Osteoblast (primary cell): ENCODE data around the gene KCNQ5. TPM values are rescaled to one million over a fixed set of nuclear protein-coding genes. Genes with fewer than 3 reads are reported as not detected.
A peak's percentile ranks its signal among the peaks of the same experiment; 100 is the strongest.

Experiments used
- DNase-seq: peaks from one replicate; pipeline ENCODE4 v3.0.0; 2011; ENCODE audit warnings: low spot score, mixed read lengths; ENCODE audit not compliant: insufficient read length; ENCODE audit errors: missing footprints
- H2AFZ ChIP-seq: 2 replicates; pipeline ENCODE4 v1.6.0; 2011; ENCODE audit warnings: mild to moderate bottlenecking, low read length
- H3K27ac ChIP-seq: 2 replicates; pipeline ENCODE4 v1.5.1; 2011; ENCODE audit warnings: mild to moderate bottlenecking, low read depth, low read length, moderate library complexity
- H3K27me3 ChIP-seq: 2 replicates; pipeline ENCODE4 v1.6.0; 2012; ENCODE audit warnings: mild to moderate bottlenecking, control low read depth, inconsistent platforms, low read length, moderate library complexity; ENCODE audit not compliant: insufficient read depth
- H3K36me3 ChIP-seq: 2 replicates; pipeline ENCODE4 v1.5.1; 2011; ENCODE audit warnings: mild to moderate bottlenecking, low read length, control low read depth, moderate library complexity; ENCODE audit not compliant: insufficient read depth
- H3K4me1 ChIP-seq: 2 replicates; pipeline ENCODE4 v1.5.1; 2011; ENCODE audit warnings: mild to moderate bottlenecking, low read length, control low read depth, moderate library complexity; ENCODE audit not compliant: insufficient read depth
- H3K4me2 ChIP-seq: 2 replicates; pipeline ENCODE4 v1.6.0; 2011; ENCODE audit warnings: mild to moderate bottlenecking, low read length; ENCODE audit not compliant: insufficient read depth
- H3K4me3 ChIP-seq: fragments of 200-600 bp; sonication (generic); 3 replicates; pipeline ENCODE4 v1.5.1; 2012; ENCODE audit warnings: mild to moderate bottlenecking, low read length, inconsistent platforms; ENCODE audit not compliant: insufficient read depth
- H3K79me2 ChIP-seq: 2 replicates; pipeline ENCODE4 v1.6.0; 2012; ENCODE audit warnings: mild to moderate bottlenecking, low read length, control low read depth, inconsistent platforms; ENCODE audit not compliant: insufficient read depth
- H3K9me3 ChIP-seq: 2 replicates; pipeline ENCODE4 v1.5.1; 2011; ENCODE audit warnings: low read depth, low read length, control low read depth
- H4K20me1 ChIP-seq: 2 replicates; pipeline ENCODE4 v1.6.0; 2012; ENCODE audit warnings: mild to moderate bottlenecking, low read length, control low read depth; ENCODE audit not compliant: insufficient read depth
- total RNA-seq: library from RNA; depleted of rRNA; stranded (reverse); fragments of >200 nt; gene quantifications from 2 replicates; pipeline ENCODE4 v1.2.3, GENCODE V29; 2012
- TF ChIP-seq, protein P1 (sequence below): IDR thresholded peaks from 2 replicates; pipeline ENCODE4 v1.5.1; 2011; ENCODE audit warnings: mild to moderate bottlenecking, low read depth, low read length, moderate library complexity; ENCODE audit errors: extremely low read depth

Gene KCNQ5
- total RNA-seq, 1 donor = 4.0 TPM

DNA sequence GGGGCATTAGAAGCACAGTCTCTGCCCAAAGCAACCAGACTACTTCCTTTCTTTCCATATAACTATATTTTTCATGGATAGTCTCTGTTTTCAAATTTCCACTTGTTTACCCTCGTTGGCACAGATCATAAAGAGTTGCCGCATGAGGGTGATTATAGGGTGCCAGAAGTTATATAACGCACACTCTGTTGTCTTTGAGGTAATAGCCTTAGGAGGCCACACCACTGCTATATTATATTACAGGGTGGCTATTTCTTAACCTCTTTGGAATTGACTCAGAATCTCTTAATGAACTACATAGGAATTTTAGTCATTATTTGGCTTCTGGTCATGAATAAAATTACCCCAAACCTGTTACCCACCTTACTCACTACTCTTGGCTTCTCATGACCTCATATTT lies 43.7 kb downstream of the KCNQ5 start:
- Histone ChIP-seq H3K4me1 (no peaks in the 10 kb centered on the region), H2AFZ (peak overlapping the region; percentile 11), H3K36me3 (no peaks in the 10 kb centered on the region), H3K27ac (no peak overlapping the region), H3K4me3 (no peak overlapping the region), H3K4me2 (no peak overlapping the region), H3K9me3 (no peaks in the 10 kb centered on the region), H3K79me2 (no peaks in the 10 kb centered on the region), H4K20me1 (no peaks in the 10 kb centered on the region), H3K27me3 (no peaks in the 10 kb centered on the region)
- DNase-seq = no peak
- TF ChIP-seq, protein P1, sequence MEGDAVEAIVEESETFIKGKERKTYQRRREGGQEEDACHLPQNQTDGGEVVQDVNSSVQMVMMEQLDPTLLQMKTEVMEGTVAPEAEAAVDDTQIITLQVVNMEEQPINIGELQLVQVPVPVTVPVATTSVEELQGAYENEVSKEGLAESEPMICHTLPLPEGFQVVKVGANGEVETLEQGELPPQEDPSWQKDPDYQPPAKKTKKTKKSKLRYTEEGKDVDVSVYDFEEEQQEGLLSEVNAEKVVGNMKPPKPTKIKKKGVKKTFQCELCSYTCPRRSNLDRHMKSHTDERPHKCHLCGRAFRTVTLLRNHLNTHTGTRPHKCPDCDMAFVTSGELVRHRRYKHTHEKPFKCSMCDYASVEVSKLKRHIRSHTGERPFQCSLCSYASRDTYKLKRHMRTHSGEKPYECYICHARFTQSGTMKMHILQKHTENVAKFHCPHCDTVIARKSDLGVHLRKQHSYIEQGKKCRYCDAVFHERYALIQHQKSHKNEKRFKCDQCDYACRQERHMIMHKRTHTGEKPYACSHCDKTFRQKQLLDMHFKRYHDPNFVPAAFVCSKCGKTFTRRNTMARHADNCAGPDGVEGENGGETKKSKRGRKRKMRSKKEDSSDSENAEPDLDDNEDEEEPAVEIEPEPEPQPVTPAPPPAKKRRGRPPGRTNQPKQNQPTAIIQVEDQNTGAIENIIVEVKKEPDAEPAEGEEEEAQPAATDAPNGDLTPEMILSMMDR = no peak

DNA sequence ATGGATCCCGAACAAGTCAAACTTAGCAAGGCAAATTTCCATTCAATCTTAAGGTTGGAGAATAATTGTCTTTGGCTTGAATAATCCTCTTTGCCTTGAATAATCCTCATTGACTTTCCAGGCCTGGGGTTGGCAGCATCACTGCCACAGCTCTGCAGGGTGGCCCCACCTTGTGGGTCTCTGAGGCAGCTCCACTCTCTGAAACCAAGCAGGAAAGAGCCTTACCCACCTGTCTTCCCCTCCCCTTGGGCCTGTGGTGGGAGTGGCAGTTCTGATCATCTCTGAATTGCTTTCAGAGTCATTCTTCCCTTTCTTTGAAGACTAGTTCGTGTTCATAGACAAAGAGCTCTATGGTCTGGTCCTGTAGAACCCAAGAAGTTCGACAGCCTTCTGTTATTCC lies 47.5 kb downstream of the KCNQ5 start:
- Histone ChIP-seq H3K27ac (no peak overlapping the region), H4K20me1 (no peaks in the 10 kb centered on the region), H3K9me3 (no peaks in the 10 kb centered on the region), H2AFZ (no peak overlapping the region), H3K36me3 (no peaks in the 10 kb centered on the region), H3K27me3 (no peaks in the 10 kb centered on the region), H3K79me2 (no peaks in the 10 kb centered on the region), H3K4me2 (no peak overlapping the region), H3K4me1 (no peaks in the 10 kb centered on the region), H3K4me3 (no peak overlapping the region)
- DNase-seq = no peak
- TF ChIP-seq, protein P1 = no peak

DNA sequence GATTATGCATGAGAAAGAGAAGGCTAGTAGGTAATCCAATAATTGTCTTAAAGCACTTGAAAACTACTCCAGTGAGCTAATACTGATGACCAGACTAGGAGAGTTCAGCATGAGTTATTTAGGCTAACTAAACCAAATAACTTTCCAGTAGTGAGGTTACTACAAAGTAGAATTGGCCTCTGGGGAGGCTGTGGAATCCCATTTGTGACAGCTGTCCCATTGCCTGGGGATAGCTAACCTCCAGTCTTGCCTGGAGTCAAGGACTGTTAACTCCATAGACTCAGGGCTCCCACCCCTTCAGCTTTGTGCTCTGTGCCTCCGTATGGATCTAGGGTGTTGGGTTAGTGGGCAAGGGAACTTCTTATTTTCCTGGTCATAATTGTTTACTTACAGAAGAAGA lies 51.0 kb downstream of the KCNQ5 start:
- H3K9me3 ChIP-seq = no peaks in the 10 kb centered on the region
- H3K4me1 ChIP-seq = peaks cover 7% of the 10 kb centered on the region
- no peak overlapping the region for H2AFZ ChIP-seq
- no peaks in the 10 kb centered on the region for H4K20me1 ChIP-seq
- no peak overlapping the region for H3K27ac ChIP-seq
- no peak overlapping the region for H3K4me3 ChIP-seq
- H3K36me3 ChIP-seq = no peaks in the 10 kb centered on the region
- H3K27me3 ChIP-seq = no peaks in the 10 kb centered on the region
- H3K4me2 ChIP-seq = no peak overlapping the region
- TF ChIP-seq, protein P1 = no peak
- H3K79me2 ChIP-seq = no peaks in the 10 kb centered on the region
- no peak for DNase-seq

DNA sequence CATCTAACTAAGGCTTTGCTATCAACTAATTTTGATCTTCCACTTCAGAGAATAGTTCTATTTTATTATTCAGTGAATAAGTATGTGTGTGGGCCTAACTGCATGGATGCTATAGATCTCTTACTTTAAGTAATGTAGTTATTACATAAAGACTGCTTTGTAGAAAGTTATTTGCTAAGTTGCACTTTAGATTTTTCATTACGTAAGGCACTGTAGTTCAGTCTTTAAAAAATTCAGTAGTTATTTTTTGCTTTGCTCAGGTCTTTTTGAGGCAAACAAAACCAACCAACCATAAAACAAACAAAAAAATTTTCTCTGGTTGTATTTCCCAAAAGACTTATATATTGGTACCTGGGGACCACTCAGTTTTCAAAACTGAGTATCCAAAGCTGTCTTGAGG lies 53.0 kb downstream of the KCNQ5 start:
- DNase-seq = no peak
- H3K4me3 ChIP-seq = no peak overlapping the region
- no peak overlapping the region for H3K4me2 ChIP-seq
- H4K20me1 ChIP-seq = no peaks in the 10 kb centered on the region
- H3K36me3 ChIP-seq = no peaks in the 10 kb centered on the region
- TF ChIP-seq, protein P1 = no peak
- no peaks in the 10 kb centered on the region for H3K79me2 ChIP-seq
- H3K27ac ChIP-seq = no peak overlapping the region
- H3K4me1 ChIP-seq = peaks cover 7% of the 10 kb centered on the region
- no peak overlapping the region for H2AFZ ChIP-seq
- no peaks in the 10 kb centered on the region for H3K9me3 ChIP-seq
- H3K27me3 ChIP-seq = no peaks in the 10 kb centered on the region
